Liver (tissue), 3 donors: ENCODE results near the gene TSPAN15.

Experiments used
- CTCF ChIP-seq: fragments of 150-350 bp; IDR thresholded peaks from 2 replicates; pipeline ENCODE4 v1.5.1; 2017; ENCODE audit warnings: improper control_type of control experiment, low read depth, low read length; ENCODE audit not compliant: missing input control
- GABPA ChIP-seq, 2 donors: IDR thresholded peaks in 1 of 2; conservative IDR thresholded peaks in 1 of 2; 2 replicates each; pipeline ENCODE4 v1.6.1; 2016; ENCODE audit warnings: antibody characterized with exemption in 2 of 2, mild to moderate bottlenecking in 1 of 2, moderate library complexity in 1 of 2
- HNF4A ChIP-seq, 2 donors: conservative IDR thresholded peaks; 2 replicates each; pipeline ENCODE4 v1.6.1; 2016; ENCODE audit warnings: antibody characterized with exemption in 2 of 2, mild to moderate bottlenecking in 2 of 2
- HNF4G ChIP-seq: IDR thresholded peaks from 2 replicates; pipeline ENCODE4 v1.6.1; 2016; ENCODE audit warnings: antibody characterized with exemption
- JUND ChIP-seq, 2 donors: IDR thresholded peaks; 2 replicates each; pipeline ENCODE4 v1.6.1; 2016; ENCODE audit warnings: antibody characterized with exemption in 2 of 2
- MAX ChIP-seq: IDR thresholded peaks from 2 replicates; pipeline ENCODE4 v1.6.1; 2016; ENCODE audit warnings: antibody characterized with exemption
- NR2F2 ChIP-seq: IDR thresholded peaks from 2 replicates; pipeline ENCODE4 v1.6.1; 2016; ENCODE audit warnings: antibody characterized with exemption
- RAD21 ChIP-seq, 2 donors: IDR thresholded peaks; 2 replicates each; pipeline ENCODE4 v1.6.1; 2016; ENCODE audit warnings: antibody characterized with exemption in 2 of 2, mild to moderate bottlenecking in 2 of 2
- SP1 ChIP-seq: IDR thresholded peaks from 2 replicates; pipeline ENCODE4 v1.6.1; 2018; ENCODE audit warnings: antibody characterized with exemption, mild to moderate bottlenecking
- TAF1 ChIP-seq: conservative IDR thresholded peaks from 2 replicates; pipeline ENCODE4 v1.6.1; 2016; ENCODE audit warnings: antibody characterized with exemption, mild to moderate bottlenecking
- TF ChIP-seq, protein P1 (sequence below): IDR thresholded peaks from 2 replicates; pipeline ENCODE4 v1.6.1; 2016; ENCODE audit warnings: antibody characterized with exemption, mild to moderate bottlenecking
- donor health status: healthy.
- donor health status: healthy.

GRCh38 chr10:69473304-69473990 lies 22.2 kb downstream of the TSPAN15 start:
- no peak for TF ChIP-seq CTCF
- TF ChIP-seq RAD21 (IDR thresholded peaks at IDR 0.05) = no peak
- no peak for TF ChIP-seq GABPA (IDR thresholded peaks at IDR 0.05 in 1 of 2, conservative IDR thresholded peaks at IDR 0.05 in 1 of 2)
- no peak for TF ChIP-seq HNF4G
- TF ChIP-seq TAF1 = no peak
- no peak for TF ChIP-seq JUND (IDR thresholded peaks at IDR 0.05)
- no peak for TF ChIP-seq NR2F2
- TF ChIP-seq MAX = no peak
- no peak for TF ChIP-seq SP1
- TF ChIP-seq, protein P1, sequence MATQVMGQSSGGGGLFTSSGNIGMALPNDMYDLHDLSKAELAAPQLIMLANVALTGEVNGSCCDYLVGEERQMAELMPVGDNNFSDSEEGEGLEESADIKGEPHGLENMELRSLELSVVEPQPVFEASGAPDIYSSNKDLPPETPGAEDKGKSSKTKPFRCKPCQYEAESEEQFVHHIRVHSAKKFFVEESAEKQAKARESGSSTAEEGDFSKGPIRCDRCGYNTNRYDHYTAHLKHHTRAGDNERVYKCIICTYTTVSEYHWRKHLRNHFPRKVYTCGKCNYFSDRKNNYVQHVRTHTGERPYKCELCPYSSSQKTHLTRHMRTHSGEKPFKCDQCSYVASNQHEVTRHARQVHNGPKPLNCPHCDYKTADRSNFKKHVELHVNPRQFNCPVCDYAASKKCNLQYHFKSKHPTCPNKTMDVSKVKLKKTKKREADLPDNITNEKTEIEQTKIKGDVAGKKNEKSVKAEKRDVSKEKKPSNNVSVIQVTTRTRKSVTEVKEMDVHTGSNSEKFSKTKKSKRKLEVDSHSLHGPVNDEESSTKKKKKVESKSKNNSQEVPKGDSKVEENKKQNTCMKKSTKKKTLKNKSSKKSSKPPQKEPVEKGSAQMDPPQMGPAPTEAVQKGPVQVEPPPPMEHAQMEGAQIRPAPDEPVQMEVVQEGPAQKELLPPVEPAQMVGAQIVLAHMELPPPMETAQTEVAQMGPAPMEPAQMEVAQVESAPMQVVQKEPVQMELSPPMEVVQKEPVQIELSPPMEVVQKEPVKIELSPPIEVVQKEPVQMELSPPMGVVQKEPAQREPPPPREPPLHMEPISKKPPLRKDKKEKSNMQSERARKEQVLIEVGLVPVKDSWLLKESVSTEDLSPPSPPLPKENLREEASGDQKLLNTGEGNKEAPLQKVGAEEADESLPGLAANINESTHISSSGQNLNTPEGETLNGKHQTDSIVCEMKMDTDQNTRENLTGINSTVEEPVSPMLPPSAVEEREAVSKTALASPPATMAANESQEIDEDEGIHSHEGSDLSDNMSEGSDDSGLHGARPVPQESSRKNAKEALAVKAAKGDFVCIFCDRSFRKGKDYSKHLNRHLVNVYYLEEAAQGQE = no peak
- TF ChIP-seq HNF4A (conservative IDR thresholded peaks at IDR 0.05) = no peak
